Measurements from ENCODE around the gene CNN2.
A peak's percentile ranks its signal among the peaks of the same experiment; 100 is the strongest.

Gene CNN2

GRCh38 chr19:996051-996838 lies 30.2 kb upstream of the CNN2 start:
- peak; percentile 77 for DNase-seq

- DNase-seq, result no peak
Measured at GRCh38 chr19:998064-998463, 28.3 kb upstream of the CNN2 start.

- no peak for DNase-seq
Measured at GRCh38 chr19:999379-999719, 27.1 kb upstream of the CNN2 start.

GRCh38 chr19:1000095-1000494 lies 26.3 kb upstream of the CNN2 start, which contains the start of gene GRIN3B:
GRIN3B (plus strand) TSS chr19:1000419; CDS start chr19:1000438, 19 bp downstream.
- no peak for DNase-seq

- no peak for DNase-seq
Measured at GRCh38 chr19:1000591-1001537, 25.5 kb upstream of the CNN2 start.

GRCh38 chr19:1001538-1002166 lies 24.8 kb upstream of the CNN2 start:
- DNase-seq, result no peak

- no peak for DNase-seq
Measured at GRCh38 chr19:1002600-1002999, 23.8 kb upstream of the CNN2 start.

GRCh38 chr19:1003283-1003682 lies 23.1 kb upstream of the CNN2 start:
- no peak for DNase-seq

GRCh38 chr19:1004204-1004802 lies 22.1 kb upstream of the CNN2 start:
- DNase-seq, result no peak

GRCh38 chr19:1004803-1005664 lies 21.4 kb upstream of the CNN2 start:
- no peak for DNase-seq

- DNase-seq, result no peak
Measured at GRCh38 chr19:1006711-1007398, 19.6 kb upstream of the CNN2 start.

- DNase-seq, result no peak
Measured at GRCh38 chr19:1007399-1008251, 18.8 kb upstream of the CNN2 start.

GRCh38 chr19:1008268-1009040 lies 18.0 kb upstream of the CNN2 start:
- no peak for DNase-seq

- DNase-seq, result no peak
Measured at GRCh38 chr19:1009041-1009980, 17.1 kb upstream of the CNN2 start.

- no peak for DNase-seq
Measured at GRCh38 chr19:1009981-1010538, 16.3 kb upstream of the CNN2 start.

- no peak for DNase-seq
Measured at GRCh38 chr19:1010586-1011510, 15.6 kb upstream of the CNN2 start.

GRCh38 chr19:1011831-1012333 lies 14.5 kb upstream of the CNN2 start:
- no peak for DNase-seq

All from NCI-H1105 (cell line).